Right lobe of liver (tissue), 4 donors: ENCODE measurements around the gene LMBR1.

ENCODE experiments used
- POLR2A ChIP-seq: fragments of 450-650 bp; IDR thresholded peaks from one replicate; pipeline ENCODE4 v1.6.1; 2017; ENCODE audit warnings: antibody characterized with exemption, mild to moderate bottlenecking
- TF ChIP-seq, protein P1 (sequence below), 4 donors: fragments of 200-600 bp in 3 of 4; fragments of 450-650 bp in 1 of 4; IDR thresholded peaks; one replicate each; pipeline versions ENCODE4 v1.5.1 to v1.8.0; 2016 to 2022; ENCODE audit warnings: antibody characterized with exemption in 4 of 4, mild to moderate bottlenecking in 2 of 4
- donor health status: DM: no; HTN: no; CAD: no.
- donor health status: DM: no; HTN: no; CAD: no.
- donor health status: DM: no; HTN: yes; CAD: no.

DNA sequence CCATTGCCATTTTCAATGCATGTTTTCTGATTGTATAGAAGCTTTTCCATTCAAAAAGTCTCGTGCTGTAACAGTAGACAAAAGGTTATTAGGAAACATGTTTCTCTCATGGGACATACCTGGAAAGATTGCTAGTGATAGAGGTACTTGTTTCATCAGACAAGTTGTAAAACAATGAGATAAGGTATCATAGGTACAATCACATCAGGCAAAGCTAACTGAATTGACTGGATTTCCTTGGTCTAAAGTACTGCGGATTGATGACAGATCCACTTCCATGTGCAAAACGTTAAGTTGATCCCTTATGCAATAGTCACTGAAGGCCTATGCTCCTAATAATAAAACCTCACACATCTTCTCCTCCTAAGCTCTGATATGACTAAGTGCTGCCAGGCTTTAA is 258.9 kb downstream of the LMBR1 start:
- TF ChIP-seq POLR2A: no peak
- TF ChIP-seq, protein P1, sequence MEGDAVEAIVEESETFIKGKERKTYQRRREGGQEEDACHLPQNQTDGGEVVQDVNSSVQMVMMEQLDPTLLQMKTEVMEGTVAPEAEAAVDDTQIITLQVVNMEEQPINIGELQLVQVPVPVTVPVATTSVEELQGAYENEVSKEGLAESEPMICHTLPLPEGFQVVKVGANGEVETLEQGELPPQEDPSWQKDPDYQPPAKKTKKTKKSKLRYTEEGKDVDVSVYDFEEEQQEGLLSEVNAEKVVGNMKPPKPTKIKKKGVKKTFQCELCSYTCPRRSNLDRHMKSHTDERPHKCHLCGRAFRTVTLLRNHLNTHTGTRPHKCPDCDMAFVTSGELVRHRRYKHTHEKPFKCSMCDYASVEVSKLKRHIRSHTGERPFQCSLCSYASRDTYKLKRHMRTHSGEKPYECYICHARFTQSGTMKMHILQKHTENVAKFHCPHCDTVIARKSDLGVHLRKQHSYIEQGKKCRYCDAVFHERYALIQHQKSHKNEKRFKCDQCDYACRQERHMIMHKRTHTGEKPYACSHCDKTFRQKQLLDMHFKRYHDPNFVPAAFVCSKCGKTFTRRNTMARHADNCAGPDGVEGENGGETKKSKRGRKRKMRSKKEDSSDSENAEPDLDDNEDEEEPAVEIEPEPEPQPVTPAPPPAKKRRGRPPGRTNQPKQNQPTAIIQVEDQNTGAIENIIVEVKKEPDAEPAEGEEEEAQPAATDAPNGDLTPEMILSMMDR (IDR thresholded peaks at IDR 0.05): no peak
